ENCODE measurements around the gene MAEA.
"Not testable (repeated sequence)": the region's sequence is repeated elsewhere in the genome, so short reads cannot be mapped to it uniquely, and the experiment has no call there.

MAEA gene

DNA sequence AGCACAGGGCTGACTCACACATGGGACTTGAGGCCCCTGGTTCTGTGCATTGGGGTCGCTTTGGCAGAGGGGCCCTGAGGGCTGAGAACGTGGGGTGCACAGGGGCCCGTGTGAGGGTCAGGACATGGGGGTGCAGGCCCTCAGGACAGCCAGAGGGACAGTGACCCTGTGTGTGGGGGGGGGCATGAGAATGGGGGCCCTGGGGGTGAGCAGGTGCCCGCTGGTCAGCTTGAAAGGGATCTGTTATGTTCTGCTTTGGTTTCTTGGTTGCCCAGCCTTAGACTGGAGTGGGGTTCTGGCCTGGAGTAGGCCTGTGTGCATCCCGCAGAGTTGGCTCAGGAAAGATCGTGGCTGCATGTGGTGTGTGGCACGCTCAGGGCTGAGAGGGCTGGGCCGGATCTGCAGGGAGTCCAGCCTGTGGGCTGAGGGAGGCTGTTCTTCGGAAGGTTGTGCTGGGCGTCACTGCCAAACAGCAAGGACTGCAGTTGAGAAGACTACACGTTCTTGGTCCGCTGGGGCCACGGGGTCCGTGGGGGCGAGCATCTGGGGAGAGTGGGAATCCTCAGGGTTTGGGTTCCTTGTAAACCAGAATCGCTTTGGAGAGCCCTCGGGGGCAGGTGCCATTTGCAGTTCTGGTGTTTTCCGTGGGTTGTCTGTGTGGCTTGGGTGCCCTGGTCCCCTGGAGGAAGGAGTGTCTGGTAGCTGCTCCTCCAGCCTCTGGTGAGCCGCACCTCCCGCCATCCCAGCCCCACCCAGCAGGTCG lies 42.1 kb downstream of the MAEA start:
- H3K36me3 ChIP-seq (ENCODE audit: insufficient read depth, low read length): peaks cover 52% of the 10 kb centered on the region
- H3K27ac ChIP-seq (ENCODE audit: low read depth, low read length): no peak overlapping the region
- no peaks in the 10 kb centered on the region for H3K27me3 ChIP-seq (ENCODE audit: insufficient read depth, low read length)
- H3K79me2 ChIP-seq (ENCODE audit: control insufficient read depth, insufficient read depth, low read length, unreplicated experiment): peaks cover 10% of the 10 kb centered on the region
- H3K4me3 ChIP-seq (ENCODE audit: low read depth, low read length): no peak overlapping the region
- no peak overlapping the region for H2AFZ ChIP-seq (ENCODE audit: low read length, unreplicated experiment)
- H3K4me1 ChIP-seq (ENCODE audit: control insufficient read depth, insufficient read depth, low read length, unreplicated experiment): no peaks in the 10 kb centered on the region

DNA sequence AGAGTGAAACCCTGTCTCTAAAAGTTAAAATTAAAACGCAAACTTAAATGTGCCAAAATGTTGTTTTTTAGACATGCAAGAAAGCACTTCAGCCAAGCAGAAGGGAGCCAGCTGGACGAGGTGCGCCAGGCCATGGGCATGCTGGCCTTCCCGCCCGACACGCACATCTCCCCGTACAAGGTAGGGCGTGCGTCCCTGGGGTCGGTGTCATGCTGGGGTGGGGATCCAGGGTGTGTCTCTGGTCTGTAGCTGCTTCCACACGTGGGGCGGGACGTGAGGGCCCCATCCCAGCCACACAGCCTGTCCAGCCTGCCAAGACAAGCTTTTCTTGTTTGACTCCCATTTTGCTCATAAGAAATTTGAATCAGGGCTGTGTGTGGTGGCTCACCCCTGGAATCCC lies 43.0 kb downstream of the MAEA start:
- H2AFZ ChIP-seq (ENCODE audit: low read length, unreplicated experiment): no peak overlapping the region
- no peak overlapping the region for H3K27ac ChIP-seq (ENCODE audit: low read depth, low read length)
- H3K79me2 ChIP-seq (ENCODE audit: control insufficient read depth, insufficient read depth, low read length, unreplicated experiment): peaks cover 9% of the 10 kb centered on the region
- H3K36me3 ChIP-seq (ENCODE audit: insufficient read depth, low read length): peaks cover 56% of the 10 kb centered on the region
- H3K4me1 ChIP-seq (ENCODE audit: control insufficient read depth, insufficient read depth, low read length, unreplicated experiment): no peaks in the 10 kb centered on the region
- no peaks in the 10 kb centered on the region for H3K27me3 ChIP-seq (ENCODE audit: insufficient read depth, low read length)
- no peak overlapping the region for H3K4me3 ChIP-seq (ENCODE audit: low read depth, low read length)

- Histone ChIP-seq H3K27me3 (ENCODE audit: insufficient read depth, low read length) (no peaks in the 10 kb centered on the region), H3K36me3 (ENCODE audit: insufficient read depth, low read length) (peaks cover 56% of the 10 kb centered on the region), H3K27ac (ENCODE audit: low read depth, low read length) (no peak overlapping the region), H3K4me3 (ENCODE audit: low read depth, low read length) (no peak overlapping the region), H2AFZ (ENCODE audit: low read length, unreplicated experiment) (no peak overlapping the region), H3K4me1 (ENCODE audit: control insufficient read depth, insufficient read depth, low read length, unreplicated experiment) (no peaks in the 10 kb centered on the region), H3K79me2 (ENCODE audit: control insufficient read depth, insufficient read depth, low read length, unreplicated experiment) (peaks cover 6% of the 10 kb centered on the region)
These were observed 43.6 kb downstream of the MAEA start for GRCh38 chr4:1333256-1333655.

DNA sequence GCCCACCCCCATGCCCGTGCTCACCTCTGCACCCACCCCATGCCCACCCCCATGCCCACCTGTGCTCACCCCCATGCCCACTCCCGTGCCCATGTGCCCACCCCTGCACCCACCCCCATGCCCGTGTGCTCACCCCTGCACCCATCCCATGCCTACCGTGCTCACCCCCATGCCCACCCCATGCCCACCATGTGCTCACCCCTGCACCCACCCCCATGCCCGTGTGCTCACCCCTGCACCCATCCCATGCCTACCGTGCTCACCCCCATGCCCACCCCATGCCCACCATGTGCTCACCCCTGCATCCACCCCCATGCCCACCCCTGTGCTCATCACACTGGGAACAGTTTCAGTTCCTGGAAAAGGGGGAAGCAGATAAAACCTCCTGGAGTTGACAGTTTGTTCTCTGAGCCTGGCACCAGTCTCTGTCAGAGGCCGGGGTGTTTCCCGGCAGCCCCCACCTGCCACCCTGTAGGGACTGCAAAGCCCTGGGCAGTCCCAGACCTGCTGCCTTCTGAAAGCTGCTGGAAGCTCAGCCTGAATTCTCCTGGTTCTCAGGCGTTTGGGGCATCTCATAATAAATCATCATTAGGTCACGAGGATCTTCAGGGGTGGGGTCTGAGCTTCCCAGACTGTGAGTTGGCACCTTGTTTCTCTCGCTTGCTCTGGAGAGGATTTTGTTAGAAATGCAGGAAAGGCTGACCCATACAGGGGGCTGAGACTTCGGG lies 44.3 kb downstream of the MAEA start:
- H3K27ac ChIP-seq (ENCODE audit: low read depth, low read length): not testable (repeated sequence)

DNA sequence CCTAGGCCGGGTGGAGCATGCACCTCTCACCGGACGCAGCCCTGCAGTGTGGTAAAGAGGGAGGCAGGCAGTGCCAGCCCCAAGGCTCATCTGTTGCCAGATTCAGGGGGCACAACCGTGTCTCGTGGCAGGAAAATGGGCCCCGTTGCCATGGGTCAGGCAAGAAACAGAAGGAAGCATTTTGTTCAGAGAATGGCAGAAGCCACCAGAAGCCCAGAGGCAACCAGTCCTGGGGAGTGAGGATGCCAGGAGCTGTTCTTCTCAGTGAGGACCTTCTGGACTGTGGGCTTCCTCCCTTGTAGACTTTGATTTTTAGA lies 44.8 kb downstream of the MAEA start:
- H3K4me3 ChIP-seq (ENCODE audit: low read depth, low read length): no peak overlapping the region
- no peaks in the 10 kb centered on the region for H3K4me1 ChIP-seq (ENCODE audit: control insufficient read depth, insufficient read depth, low read length, unreplicated experiment)
- peaks cover 62% of the 10 kb centered on the region for H3K36me3 ChIP-seq (ENCODE audit: insufficient read depth, low read length)
- no peak overlapping the region for H2AFZ ChIP-seq (ENCODE audit: low read length, unreplicated experiment)
- no peaks in the 10 kb centered on the region for H3K27me3 ChIP-seq (ENCODE audit: insufficient read depth, low read length)
- H3K79me2 ChIP-seq (ENCODE audit: control insufficient read depth, insufficient read depth, low read length, unreplicated experiment): peaks cover 6% of the 10 kb centered on the region
- H3K27ac ChIP-seq (ENCODE audit: low read depth, low read length): no peak overlapping the region

More for the DNA sequence above, 44.3 kb downstream of the MAEA start:
- H3K36me3 ChIP-seq (ENCODE audit: insufficient read depth, low read length): peaks cover 61% of the 10 kb centered on the region
- H2AFZ ChIP-seq (ENCODE audit: low read length, unreplicated experiment); H3K79me2 ChIP-seq (ENCODE audit: control insufficient read depth, insufficient read depth, low read length, unreplicated experiment); H3K27me3 ChIP-seq (ENCODE audit: insufficient read depth, low read length); H3K4me3 ChIP-seq (ENCODE audit: low read depth, low read length); H3K4me1 ChIP-seq (ENCODE audit: control insufficient read depth, insufficient read depth, low read length, unreplicated experiment): not testable (repeated sequence)

DNA sequence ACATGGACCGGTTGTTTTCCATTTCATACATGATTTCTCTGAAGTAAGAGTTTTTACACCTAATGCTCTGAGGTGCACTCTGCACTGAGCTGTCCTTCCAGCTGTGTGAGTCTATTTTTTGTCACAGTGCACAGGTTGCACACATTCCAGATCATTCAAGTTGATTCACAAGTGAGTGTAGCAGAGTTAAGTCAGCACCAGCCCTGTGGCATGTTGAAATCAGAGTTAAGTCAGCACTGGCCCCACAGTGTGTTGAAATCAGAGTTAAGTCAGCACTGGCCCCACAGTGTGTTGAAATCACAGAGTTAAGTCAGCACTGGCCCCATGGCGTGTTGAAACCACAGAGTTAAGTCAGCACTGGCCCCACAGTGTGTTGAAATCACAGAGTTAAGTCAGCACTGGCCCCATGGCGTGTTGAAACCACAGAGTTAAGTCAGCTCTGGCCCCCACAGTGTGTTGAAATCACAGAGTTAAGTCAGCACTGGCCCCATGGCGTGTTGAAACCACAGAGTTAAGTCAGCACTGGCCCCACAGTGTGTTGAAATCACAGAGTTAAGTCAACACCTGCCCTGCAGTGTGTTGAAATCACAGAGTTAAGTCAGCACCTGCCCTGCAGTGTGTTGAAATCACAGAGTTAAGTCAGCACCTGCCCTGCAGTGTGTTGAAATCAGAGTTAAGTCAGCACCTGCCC lies 45.6 kb downstream of the MAEA start:
- not testable (repeated sequence) for H2AFZ ChIP-seq (ENCODE audit: low read length, unreplicated experiment); H3K4me3 ChIP-seq (ENCODE audit: low read depth, low read length); H3K79me2 ChIP-seq (ENCODE audit: control insufficient read depth, insufficient read depth, low read length, unreplicated experiment); H3K27ac ChIP-seq (ENCODE audit: low read depth, low read length); H3K4me1 ChIP-seq (ENCODE audit: control insufficient read depth, insufficient read depth, low read length, unreplicated experiment); H3K27me3 ChIP-seq (ENCODE audit: insufficient read depth, low read length)
- H3K36me3 ChIP-seq (ENCODE audit: insufficient read depth, low read length): peaks cover 69% of the 10 kb centered on the region

DNA sequence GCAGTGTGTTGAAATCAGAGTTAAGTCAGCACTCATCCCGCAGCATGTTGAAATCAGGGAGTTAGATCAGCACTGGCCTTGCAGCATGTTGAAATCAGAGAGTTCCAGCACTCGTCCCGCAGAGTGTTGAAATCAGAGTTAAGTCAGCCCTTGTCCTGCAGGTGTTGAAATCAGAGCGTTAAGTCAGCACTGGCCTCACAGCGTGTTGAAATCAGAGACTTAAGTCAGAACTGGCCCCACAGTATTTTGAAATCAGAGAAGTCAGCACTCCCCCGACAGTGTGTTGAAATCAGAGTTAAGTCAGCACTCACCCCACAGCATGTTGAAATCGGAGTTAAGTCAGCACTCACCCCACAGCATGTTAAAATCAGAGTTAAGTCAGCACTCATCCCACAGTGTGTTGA lies 46.4 kb downstream of the MAEA start:
- Histone ChIP-seq H3K4me1 (ENCODE audit: control insufficient read depth, insufficient read depth, low read length, unreplicated experiment) (no peaks in the 10 kb centered on the region), H3K4me3 (ENCODE audit: low read depth, low read length) (no peak overlapping the region), H3K36me3 (ENCODE audit: insufficient read depth, low read length) (peaks cover 71% of the 10 kb centered on the region), H3K27ac (ENCODE audit: low read depth, low read length) (no peak overlapping the region), H2AFZ (ENCODE audit: low read length, unreplicated experiment) (no peak overlapping the region), H3K27me3 (ENCODE audit: insufficient read depth, low read length) (no peaks in the 10 kb centered on the region), H3K79me2 (ENCODE audit: control insufficient read depth, insufficient read depth, low read length, unreplicated experiment) (peaks cover 3% of the 10 kb centered on the region)

DNA sequence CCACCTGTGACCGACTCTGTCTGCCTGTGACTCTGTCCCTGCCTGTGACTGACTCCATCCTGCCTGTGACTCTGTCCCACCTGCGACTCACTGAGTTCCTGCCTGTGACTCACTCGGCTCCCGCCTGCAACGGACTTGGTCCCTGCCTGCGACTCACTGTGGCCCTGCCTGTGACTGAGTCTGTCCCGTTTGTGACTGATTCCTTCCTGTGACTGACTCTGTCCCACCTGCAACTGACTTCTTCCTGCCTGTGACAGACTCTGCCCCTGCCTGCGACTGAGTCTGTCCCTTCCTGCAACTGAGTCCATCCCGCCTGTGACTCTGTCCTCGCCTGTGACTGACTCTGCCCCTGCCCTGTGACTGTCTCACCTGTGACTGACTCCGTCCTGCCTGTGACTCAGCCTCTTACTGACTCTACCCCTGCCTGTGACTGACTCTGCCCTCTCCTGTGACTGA lies 47.7 kb downstream of the MAEA start:
- Histone ChIP-seq H2AFZ (ENCODE audit: low read length, unreplicated experiment) (no peak overlapping the region), H3K27ac (ENCODE audit: low read depth, low read length) (no peak overlapping the region), H3K27me3 (ENCODE audit: insufficient read depth, low read length) (no peaks in the 10 kb centered on the region), H3K4me3 (ENCODE audit: low read depth, low read length) (no peak overlapping the region), H3K36me3 (ENCODE audit: insufficient read depth, low read length) (peaks cover 74% of the 10 kb centered on the region), H3K79me2 (ENCODE audit: control insufficient read depth, insufficient read depth, low read length, unreplicated experiment) (no peaks in the 10 kb centered on the region), H3K4me1 (ENCODE audit: control insufficient read depth, insufficient read depth, low read length, unreplicated experiment) (peaks cover 5% of the 10 kb centered on the region)

GRCh38 chr4:1337951-1338751 lies 48.5 kb downstream of the MAEA start:
- H3K4me3 ChIP-seq (ENCODE audit: low read depth, low read length): no peak overlapping the region
- H3K27me3 ChIP-seq (ENCODE audit: insufficient read depth, low read length): no peaks in the 10 kb centered on the region
- H3K36me3 ChIP-seq (ENCODE audit: insufficient read depth, low read length): peaks cover 72% of the 10 kb centered on the region
- H3K79me2 ChIP-seq (ENCODE audit: control insufficient read depth, insufficient read depth, low read length, unreplicated experiment): no peaks in the 10 kb centered on the region
- H3K4me1 ChIP-seq (ENCODE audit: control insufficient read depth, insufficient read depth, low read length, unreplicated experiment): peaks cover 5% of the 10 kb centered on the region
- H2AFZ ChIP-seq (ENCODE audit: low read length, unreplicated experiment): no peak overlapping the region
- H3K27ac ChIP-seq (ENCODE audit: low read depth, low read length): no peak overlapping the region

DNA sequence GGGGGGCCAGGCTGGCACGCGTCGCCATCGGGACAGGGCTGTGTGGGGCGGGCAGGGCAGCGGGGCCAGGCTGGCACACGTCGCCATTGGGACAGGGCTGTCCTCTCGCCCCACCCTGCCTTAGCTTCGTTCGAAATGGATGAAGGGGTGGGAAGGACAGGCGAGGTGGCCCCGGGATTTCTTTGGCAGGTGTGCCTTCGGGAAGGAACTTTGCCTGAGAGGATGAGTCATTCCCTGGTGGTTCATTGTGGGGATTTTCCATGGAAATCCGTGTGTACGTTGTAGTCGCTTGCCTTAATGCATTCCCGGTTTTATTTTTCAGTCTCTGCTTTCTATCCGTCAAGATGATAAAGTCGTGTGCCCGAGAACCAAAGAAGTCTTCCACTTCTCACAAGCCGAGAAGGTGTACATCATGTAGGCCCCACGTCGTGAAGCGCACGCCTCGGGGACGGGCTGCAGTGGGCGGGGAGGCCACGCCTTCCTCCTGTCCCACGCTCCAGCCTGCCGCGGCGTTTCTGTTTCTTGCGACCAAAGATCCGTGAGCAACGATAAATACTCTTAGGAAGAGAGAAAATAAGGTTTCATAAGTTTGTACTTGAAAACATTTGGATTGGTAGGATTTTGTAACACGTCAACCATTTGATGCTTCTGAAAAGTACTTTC lies 49.2 kb downstream of the MAEA start:
- Histone ChIP-seq H2AFZ (ENCODE audit: low read length, unreplicated experiment) (no peak overlapping the region), H3K36me3 (ENCODE audit: insufficient read depth, low read length) (peaks cover 69% of the 10 kb centered on the region), H3K4me3 (ENCODE audit: low read depth, low read length) (no peak overlapping the region), H3K79me2 (ENCODE audit: control insufficient read depth, insufficient read depth, low read length, unreplicated experiment) (no peaks in the 10 kb centered on the region), H3K4me1 (ENCODE audit: control insufficient read depth, insufficient read depth, low read length, unreplicated experiment) (peaks cover 5% of the 10 kb centered on the region), H3K27ac (ENCODE audit: low read depth, low read length) (no peak overlapping the region), H3K27me3 (ENCODE audit: insufficient read depth, low read length) (no peaks in the 10 kb centered on the region)

Data from ACC112 (cell line).